ENCODE results near the gene TTC39B. TPM values are rescaled to one million over a fixed set of nuclear protein-coding genes. Genes with fewer than 3 reads are reported as not detected.
A peak's percentile ranks its signal among the peaks of the same experiment; 100 is the strongest.

The TTC39B gene
- total RNA-seq, 2 donors from 2014 or later = 2.0 to 2.3 TPM

GRCh38 chr9:15231788-15232635 is 75.0 kb downstream of the TTC39B start:
- no peak overlapping the region for H3K4me3 ChIP-seq
- H3K27me3 ChIP-seq = no peaks in the 10 kb centered on the region
- no peak for DNase-seq (ENCODE audit: low spot score)
- H3K27ac ChIP-seq = no peak overlapping the region
- H3K4me1 ChIP-seq = no peaks in the 10 kb centered on the region
- no peaks in the 10 kb centered on the region for H3K36me3 ChIP-seq
- H3K9me3 ChIP-seq = peaks cover 0 to 6% of the 10 kb centered on the region in 2 donors
- peak; percentile 28 to 50 for TF ChIP-seq CTCF (IDR thresholded peaks at IDR 0.05)

DNA sequence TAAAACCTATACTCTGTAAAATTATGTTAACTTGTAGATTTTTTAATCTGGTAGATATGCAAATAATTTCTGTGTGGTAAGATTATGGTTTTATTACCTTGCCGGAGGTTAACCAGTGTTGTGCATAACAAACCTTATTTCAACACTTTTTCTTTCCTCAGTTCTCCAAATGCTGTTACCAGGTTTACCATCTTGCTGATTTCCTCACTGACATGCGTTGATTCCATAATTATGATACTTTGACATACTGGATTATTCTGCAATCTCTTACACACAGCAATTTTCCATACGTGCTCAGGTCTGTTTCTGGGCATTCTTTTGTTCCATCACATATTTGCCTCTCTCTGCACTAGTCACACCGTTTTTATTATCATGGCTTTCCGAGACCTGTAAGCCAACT is 77.6 kb downstream of the TTC39B start:
- Histone ChIP-seq H3K27ac (no peak overlapping the region), H3K27me3 (no peaks in the 10 kb centered on the region), H3K36me3 (no peaks in the 10 kb centered on the region), H3K4me3 (no peak overlapping the region), H3K9me3 (no peaks in the 10 kb centered on the region), H3K4me1 (no peaks in the 10 kb centered on the region)
- no peak for DNase-seq (ENCODE audit: low spot score)
- no peak for TF ChIP-seq CTCF (IDR thresholded peaks at IDR 0.05)

DNA sequence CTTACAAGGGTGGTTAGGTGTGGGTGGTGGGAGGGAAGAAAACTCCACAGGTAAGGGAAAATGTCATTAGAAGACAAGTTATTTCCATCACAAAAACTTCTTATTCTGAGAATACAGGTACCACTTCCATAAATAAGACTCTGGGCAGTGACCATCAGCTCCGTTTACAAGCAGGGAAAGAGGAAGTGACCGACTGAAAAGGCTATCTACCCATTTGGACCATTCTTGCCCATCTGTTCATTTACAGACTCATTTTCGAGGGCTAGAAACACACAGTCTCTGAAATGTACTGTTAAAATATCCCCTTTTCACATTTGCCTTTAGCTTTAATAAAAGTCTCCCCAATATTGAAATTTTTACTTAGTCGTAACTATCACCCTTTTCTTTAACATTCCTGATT is 79.5 kb downstream of the TTC39B start:
- no peaks in the 10 kb centered on the region for H3K36me3 ChIP-seq
- H3K4me3 ChIP-seq = no peak overlapping the region
- H3K4me1 ChIP-seq = no peaks in the 10 kb centered on the region
- H3K27ac ChIP-seq = no peak overlapping the region
- H3K9me3 ChIP-seq = no peaks in the 10 kb centered on the region
- no peak for DNase-seq (ENCODE audit: low spot score)
- H3K27me3 ChIP-seq = no peaks in the 10 kb centered on the region
- TF ChIP-seq CTCF (IDR thresholded peaks at IDR 0.05) = no peak

DNA sequence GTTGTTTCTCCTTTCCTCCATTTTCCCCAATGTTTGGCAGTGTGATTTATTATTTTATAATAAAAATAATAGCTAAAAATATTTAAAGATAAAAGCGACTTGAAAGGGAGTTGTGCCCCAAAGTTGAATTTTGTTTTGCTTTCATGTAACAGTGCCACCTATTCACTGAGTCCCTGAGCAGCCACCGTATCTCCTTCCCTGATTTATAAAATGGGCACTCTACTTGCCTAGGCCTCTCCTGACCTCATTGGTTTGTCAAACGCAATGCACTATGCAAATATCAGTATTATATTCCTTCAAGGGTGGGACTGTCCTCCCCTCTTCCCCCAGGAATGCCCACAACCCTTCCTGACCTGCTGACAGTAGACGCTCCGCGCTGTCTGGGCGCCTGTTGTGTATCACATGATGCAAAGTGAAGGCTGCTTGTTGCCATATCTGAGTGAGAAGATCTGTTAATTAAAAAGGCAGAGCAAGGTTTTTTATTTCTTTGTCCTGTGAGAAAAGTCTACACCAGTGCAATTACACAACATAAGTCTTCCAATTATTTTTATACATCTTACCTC is 81.4 kb downstream of the TTC39B start:
- no peak for DNase-seq (ENCODE audit: low spot score)
- Histone ChIP-seq H3K4me1 (no peaks in the 10 kb centered on the region), H3K4me3 (no peak overlapping the region), H3K36me3 (no peaks in the 10 kb centered on the region), H3K27me3 (no peaks in the 10 kb centered on the region), H3K9me3 (no peaks in the 10 kb centered on the region), H3K27ac (no peak overlapping the region)
- no peak for TF ChIP-seq CTCF (IDR thresholded peaks at IDR 0.05)

GRCh38 chr9:15222313-15222712 is 84.7 kb downstream of the TTC39B start:
- H3K4me3 ChIP-seq = no peak overlapping the region
- no peak for DNase-seq (ENCODE audit: low spot score)
- TF ChIP-seq CTCF (IDR thresholded peaks at IDR 0.05) = no peak
- H3K36me3 ChIP-seq = no peaks in the 10 kb centered on the region
- H3K9me3 ChIP-seq = no peaks in the 10 kb centered on the region
- no peaks in the 10 kb centered on the region for H3K27me3 ChIP-seq
- no peaks in the 10 kb centered on the region for H3K4me1 ChIP-seq
- H3K27ac ChIP-seq = no peak overlapping the region
